ENCODE measurements around the gene PRPF40A.

PRPF40A gene

GRCh38 chr2:152674334-152674733 is 42.9 kb downstream of the PRPF40A start:
- no peak for DNase-seq (ENCODE audit: low spot score)
- no peak for TF ChIP-seq CTCF (IDR thresholded peaks at IDR 0.05; ENCODE audit: extremely low read depth, missing control alignments)

GRCh38 chr2:152664725-152665124 is 52.5 kb downstream of the PRPF40A start:
- no peak for TF ChIP-seq CTCF (IDR thresholded peaks at IDR 0.05; ENCODE audit: extremely low read depth, missing control alignments)
- no peak for DNase-seq (ENCODE audit: low spot score)

- TF ChIP-seq CTCF (IDR thresholded peaks at IDR 0.05; ENCODE audit: extremely low read depth, missing control alignments): no peak
- DNase-seq (ENCODE audit: low spot score): no peak
These were observed 56.2 kb downstream of the PRPF40A start for GRCh38 chr2:152661076-152661475.

GRCh38 chr2:152658221-152658620 is 59.0 kb downstream of the PRPF40A start:
- no peak for TF ChIP-seq CTCF (IDR thresholded peaks at IDR 0.05; ENCODE audit: extremely low read depth, missing control alignments)
- DNase-seq (ENCODE audit: low spot score): no peak

GRCh38 chr2:152657043-152657442 is 60.2 kb downstream of the PRPF40A start:
- no peak for DNase-seq (ENCODE audit: low spot score)
- no peak for TF ChIP-seq CTCF (IDR thresholded peaks at IDR 0.05; ENCODE audit: extremely low read depth, missing control alignments)

DNA sequence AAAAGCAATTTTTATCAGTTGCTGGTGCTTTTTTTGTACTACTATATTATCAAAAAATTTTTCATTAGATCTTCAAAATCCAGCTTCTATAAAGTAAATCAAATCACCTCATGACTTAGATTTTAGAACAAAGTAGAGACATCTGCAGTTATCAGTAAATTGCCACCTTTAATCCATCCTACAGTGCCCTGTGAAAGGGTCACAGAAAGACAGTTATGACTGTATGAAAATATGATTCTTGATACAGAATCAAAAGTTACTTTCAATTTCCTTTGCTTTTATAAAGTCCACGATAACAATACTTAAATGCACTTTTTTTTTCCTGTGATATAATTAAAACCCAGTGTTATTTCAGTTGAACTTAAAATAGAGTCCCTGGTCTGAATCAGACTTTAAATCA is 61.4 kb downstream of the PRPF40A start:
- DNase-seq (ENCODE audit: low spot score): no peak
- no peak for TF ChIP-seq CTCF (IDR thresholded peaks at IDR 0.05; ENCODE audit: extremely low read depth, missing control alignments)

DNA sequence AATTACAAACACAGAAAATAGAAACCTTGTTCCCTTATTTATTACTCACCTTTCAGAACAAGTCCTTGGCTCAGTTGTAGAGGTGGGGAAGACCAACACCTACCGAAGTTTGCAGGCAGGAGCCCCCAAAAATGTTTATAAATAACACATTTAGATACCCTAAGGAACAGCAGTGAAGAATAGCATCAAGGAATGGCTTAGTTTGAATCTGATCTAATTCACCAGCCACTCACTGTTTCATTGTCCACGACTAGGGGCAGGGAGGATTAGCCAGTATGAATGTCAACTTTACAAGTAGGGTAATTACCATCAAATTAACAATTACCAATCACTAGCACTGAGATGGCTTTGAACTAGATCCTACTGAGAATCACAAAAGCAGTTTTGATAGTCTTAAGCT is 65.4 kb downstream of the PRPF40A start:
- no peak for TF ChIP-seq CTCF (IDR thresholded peaks at IDR 0.05; ENCODE audit: extremely low read depth, missing control alignments)
- DNase-seq (ENCODE audit: low spot score): no peak
